Hematopoietic multipotent progenitor cell treated with erythropoietin and hydrocortisone succinate and interleukin-3 and kit ligand, for 15 days (in vitro differentiated cells): ENCODE data around the gene SLITRK3.
A peak's percentile ranks its signal among the peaks of the same experiment; 100 is the strongest.
"Not testable (repeated sequence)": the region's sequence is repeated elsewhere in the genome, so short reads cannot be mapped to it uniquely, and the experiment has no call there.

ENCODE experiments used
- DNase-seq: peaks from one replicate; pipeline ENCODE4 v3.0.0-alpha.2; 2015; ENCODE audit warnings: low spot score

The SLITRK3 gene

GRCh38 chr3:165191491-165191890 is 4.7 kb downstream of the SLITRK3 start:
- no peak for DNase-seq

- no peak for DNase-seq
These were observed 7.7 kb downstream of the SLITRK3 start for GRCh38 chr3:165188452-165188851.

- peak; percentile 20 for DNase-seq
These were observed 10.4 kb downstream of the SLITRK3 start for GRCh38 chr3:165185707-165186327.

- no peak for DNase-seq
These were observed 14.6 kb downstream of the SLITRK3 start for GRCh38 chr3:165181556-165181955.

- DNase-seq, result no peak
These were observed 25.9 kb downstream of the SLITRK3 start for GRCh38 chr3:165170236-165170635.

- DNase-seq, result no peak
These were observed 26.8 kb downstream of the SLITRK3 start for GRCh38 chr3:165169368-165169767.

GRCh38 chr3:165162883-165163282 is 33.3 kb downstream of the SLITRK3 start:
- DNase-seq, result no peak

GRCh38 chr3:165159760-165160421 is 36.3 kb downstream of the SLITRK3 start:
- no peak for DNase-seq

- no peak for DNase-seq
These were observed 38.2 kb downstream of the SLITRK3 start for GRCh38 chr3:165158011-165158410.

GRCh38 chr3:165156757-165157420 is 39.3 kb downstream of the SLITRK3 start:
- DNase-seq, result no peak

GRCh38 chr3:165148876-165149441 is 47.2 kb downstream of the SLITRK3 start:
- no peak for DNase-seq

GRCh38 chr3:165144271-165144670 is 51.9 kb downstream of the SLITRK3 start:
- DNase-seq, result no peak

GRCh38 chr3:165139918-165140317 is 56.3 kb downstream of the SLITRK3 start:
- DNase-seq, result not testable (repeated sequence)
